WI38 (cell line): ENCODE data around the gene ADAMTS8.

Source experiments
- H3K4me3 ChIP-seq: 2 replicates; pipeline ENCODE4 v1.5.1; 2011; ENCODE audit warnings: low read depth, mild to moderate bottlenecking, control low read depth, low read length
- TF ChIP-seq, protein P1 (sequence below): IDR thresholded peaks from 2 replicates; pipeline ENCODE4 v1.5.1; 2012; ENCODE audit warnings: low read depth, mild to moderate bottlenecking, control low read depth, low read length

The ADAMTS8 gene, protein sequence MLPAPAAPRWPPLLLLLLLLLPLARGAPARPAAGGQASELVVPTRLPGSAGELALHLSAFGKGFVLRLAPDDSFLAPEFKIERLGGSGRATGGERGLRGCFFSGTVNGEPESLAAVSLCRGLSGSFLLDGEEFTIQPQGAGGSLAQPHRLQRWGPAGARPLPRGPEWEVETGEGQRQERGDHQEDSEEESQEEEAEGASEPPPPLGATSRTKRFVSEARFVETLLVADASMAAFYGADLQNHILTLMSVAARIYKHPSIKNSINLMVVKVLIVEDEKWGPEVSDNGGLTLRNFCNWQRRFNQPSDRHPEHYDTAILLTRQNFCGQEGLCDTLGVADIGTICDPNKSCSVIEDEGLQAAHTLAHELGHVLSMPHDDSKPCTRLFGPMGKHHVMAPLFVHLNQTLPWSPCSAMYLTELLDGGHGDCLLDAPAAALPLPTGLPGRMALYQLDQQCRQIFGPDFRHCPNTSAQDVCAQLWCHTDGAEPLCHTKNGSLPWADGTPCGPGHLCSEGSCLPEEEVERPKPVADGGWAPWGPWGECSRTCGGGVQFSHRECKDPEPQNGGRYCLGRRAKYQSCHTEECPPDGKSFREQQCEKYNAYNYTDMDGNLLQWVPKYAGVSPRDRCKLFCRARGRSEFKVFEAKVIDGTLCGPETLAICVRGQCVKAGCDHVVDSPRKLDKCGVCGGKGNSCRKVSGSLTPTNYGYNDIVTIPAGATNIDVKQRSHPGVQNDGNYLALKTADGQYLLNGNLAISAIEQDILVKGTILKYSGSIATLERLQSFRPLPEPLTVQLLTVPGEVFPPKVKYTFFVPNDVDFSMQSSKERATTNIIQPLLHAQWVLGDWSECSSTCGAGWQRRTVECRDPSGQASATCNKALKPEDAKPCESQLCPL

DNA sequence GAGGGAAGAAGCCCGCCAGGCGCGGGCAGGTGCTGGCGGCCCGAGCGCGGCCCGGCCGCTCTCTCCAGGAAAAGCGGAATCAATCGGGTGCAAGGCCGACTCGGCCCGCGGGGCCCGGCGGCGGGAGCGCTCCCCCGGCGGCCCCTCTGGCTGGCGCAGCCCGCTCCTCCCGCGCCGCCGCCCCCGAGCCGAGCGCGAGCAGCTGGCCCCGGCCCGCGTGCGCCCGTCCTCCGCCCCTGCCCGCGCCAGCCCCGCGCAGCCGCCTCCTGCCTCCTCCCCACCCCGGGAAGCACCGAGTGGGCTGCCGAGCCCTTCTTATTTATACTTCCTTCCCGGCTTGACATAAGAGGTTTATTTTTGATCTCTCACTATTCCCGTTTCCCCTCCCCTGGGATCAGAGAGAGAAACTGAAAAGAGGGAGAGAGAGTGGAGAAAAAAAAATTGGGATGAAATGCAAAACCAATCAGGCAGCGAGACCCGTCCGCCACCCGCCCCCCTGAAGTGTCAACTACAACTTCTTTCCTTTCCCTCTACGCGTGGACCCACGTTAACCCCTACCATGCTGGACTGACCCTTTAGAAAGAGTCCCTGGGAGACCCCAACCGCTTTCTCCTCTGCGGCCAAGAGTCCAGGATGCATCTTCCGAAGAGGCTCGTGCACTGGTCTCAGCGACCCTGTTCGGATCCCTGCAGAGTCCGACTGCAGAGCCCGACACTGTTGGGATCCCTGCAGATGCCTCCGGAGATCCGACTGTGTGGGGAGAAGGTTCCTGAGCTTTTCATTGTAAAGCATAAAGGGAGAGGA lies at the start of gene ADAMTS8:
TSS of gene ADAMTS8 (minus strand) at position 294 of the 804 bp plus-strand sequence. CDS start 323 bp downstream, outside the sequence.
- peak within 1 kb of the TSS; percentile 58 for H3K4me3 ChIP-seq
- TF ChIP-seq, protein P1, sequence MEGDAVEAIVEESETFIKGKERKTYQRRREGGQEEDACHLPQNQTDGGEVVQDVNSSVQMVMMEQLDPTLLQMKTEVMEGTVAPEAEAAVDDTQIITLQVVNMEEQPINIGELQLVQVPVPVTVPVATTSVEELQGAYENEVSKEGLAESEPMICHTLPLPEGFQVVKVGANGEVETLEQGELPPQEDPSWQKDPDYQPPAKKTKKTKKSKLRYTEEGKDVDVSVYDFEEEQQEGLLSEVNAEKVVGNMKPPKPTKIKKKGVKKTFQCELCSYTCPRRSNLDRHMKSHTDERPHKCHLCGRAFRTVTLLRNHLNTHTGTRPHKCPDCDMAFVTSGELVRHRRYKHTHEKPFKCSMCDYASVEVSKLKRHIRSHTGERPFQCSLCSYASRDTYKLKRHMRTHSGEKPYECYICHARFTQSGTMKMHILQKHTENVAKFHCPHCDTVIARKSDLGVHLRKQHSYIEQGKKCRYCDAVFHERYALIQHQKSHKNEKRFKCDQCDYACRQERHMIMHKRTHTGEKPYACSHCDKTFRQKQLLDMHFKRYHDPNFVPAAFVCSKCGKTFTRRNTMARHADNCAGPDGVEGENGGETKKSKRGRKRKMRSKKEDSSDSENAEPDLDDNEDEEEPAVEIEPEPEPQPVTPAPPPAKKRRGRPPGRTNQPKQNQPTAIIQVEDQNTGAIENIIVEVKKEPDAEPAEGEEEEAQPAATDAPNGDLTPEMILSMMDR: no peak

DNA sequence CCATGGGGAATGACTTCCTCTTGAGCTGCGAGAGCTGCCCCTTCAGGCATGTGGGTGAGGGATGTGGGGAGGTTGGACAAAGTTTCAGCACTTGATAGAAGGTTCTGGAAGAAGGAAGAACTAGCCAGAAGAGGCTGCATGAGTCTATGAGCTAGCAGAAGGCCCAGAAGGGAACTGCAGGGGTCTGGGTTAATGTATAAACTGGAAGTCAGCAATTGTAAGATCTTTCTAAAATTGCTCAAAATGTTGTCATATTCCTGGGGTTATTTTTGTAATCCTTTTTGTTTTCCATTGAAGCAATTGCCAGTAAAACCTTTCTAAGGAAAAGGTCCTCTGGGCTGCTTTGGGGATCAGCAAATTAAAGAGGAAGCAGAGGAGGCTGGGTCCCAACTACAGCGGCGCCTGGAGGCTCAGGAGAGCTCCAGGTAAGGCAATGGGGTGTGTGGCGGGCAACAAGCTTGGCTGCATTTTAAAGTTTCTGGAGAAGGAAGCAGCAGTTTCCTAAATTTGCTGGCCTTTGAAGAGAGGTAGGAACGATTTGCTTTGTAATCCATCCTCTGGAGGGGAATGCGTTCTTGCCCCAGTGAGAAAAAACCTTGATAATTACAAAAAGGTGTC lies 49.3 kb upstream of the ADAMTS8 start:
- TF ChIP-seq, protein P1: no peak
- no peak overlapping the region for H3K4me3 ChIP-seq

DNA sequence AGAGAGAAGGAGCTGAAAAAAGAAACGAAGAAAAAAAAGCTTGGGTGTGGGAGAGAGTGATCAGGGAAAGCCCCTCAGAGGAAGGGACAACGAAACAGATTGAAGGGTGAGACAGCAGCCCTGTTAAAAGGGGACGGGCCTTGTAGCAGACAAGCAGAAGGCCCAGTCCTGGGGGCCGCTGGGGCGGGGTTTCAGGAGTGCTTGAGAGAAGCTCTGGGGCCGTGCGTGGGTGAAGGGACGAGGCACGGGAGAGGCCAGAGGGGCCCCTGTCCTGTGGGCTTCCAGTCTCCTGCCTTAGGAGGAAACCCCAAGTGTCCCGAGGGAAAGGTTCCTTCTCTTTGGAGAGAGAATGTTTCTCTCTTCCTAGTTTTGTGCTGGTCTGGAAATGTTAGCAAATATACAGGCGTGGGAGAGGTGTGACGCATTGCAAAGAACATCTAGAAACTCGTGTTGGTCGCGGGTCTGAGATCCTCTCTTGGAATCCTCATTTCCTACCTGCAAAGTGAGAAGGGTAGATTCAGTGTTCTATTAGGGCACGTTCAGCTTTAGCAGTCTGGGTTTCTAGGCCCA lies 48.6 kb upstream of the ADAMTS8 start:
- H3K4me3 ChIP-seq: no peak overlapping the region
- TF ChIP-seq, protein P1: no peak

DNA sequence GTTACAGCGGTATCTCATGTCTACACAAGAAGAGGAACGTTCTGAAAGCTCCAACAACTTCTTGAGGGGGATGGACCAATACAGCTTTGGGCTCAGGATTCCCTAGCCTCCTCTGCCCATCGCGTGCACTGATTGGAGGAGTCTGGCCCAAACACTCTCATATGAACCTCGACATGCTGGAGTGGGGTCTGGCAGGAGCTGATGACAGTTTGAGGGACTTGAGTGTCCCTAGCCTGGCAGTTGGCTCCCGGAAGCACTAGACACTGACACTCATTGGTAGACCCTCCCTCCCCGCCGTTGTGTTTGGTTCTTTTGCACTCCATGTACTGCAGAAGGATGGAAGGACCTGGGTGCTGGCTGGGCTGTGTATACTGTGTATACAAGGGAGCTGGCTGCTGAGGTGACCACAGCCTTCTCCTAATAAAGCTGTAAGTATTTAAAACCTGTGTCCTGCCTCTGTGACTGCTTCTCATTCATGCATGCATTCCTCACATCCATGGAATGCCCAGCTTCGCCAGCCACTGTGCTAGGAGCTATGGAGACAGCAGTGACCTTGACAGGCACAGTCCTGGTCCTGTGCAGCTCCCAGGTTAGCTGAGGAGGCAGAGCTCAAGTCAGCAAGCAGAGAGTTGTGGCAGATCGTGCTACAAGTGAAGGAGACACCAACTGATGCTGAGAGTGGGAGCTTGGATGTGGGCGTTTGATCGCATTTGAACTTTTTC lies 48.0 kb upstream of the ADAMTS8 start:
- no peak overlapping the region for H3K4me3 ChIP-seq
- TF ChIP-seq, protein P1: no peak

DNA sequence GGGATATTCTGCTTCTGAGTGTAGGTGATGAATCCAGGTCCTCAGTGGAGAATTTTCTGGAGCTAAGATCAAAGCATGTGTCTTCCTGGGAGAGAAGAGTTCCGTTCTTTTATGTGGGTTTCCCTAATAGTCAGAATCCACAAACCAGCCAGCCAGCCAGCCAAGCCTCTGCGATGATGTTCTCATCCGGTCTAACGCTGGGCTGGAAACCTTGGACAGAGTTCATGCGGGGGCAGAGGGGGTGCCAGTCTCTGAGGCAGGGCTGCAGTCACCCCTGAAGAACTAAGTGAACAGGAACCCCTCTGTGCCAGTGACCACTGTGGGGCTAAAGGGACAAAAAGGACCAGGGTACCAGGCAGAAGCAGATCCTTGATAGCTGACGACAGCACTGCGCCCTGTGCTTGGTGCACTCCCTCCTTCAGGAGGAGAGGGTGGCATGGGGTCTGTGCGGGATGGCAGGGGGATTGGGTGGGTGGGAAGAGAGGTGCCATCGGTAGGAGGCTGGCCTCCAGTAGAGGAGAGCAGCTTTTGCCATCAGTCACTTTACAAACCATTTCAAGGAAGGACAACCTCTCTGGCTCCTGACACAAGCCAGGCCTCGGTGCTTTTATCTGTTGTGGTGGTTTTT lies 47.1 kb upstream of the ADAMTS8 start:
- H3K4me3 ChIP-seq: no peak overlapping the region
- TF ChIP-seq, protein P1: no peak
